Gastrocnemius medialis (tissue), 4 donors: ENCODE results near the gene KLHL42.

Experiments
- POLR2A ChIP-seq, 2 donors: fragments of 450-650 bp; IDR thresholded peaks; one replicate each; pipeline ENCODE4 v1.6.1; 2017; ENCODE audit warnings: antibody characterized with exemption in 2 of 2, mild to moderate bottlenecking in 2 of 2, moderate library complexity in 2 of 2
- TF ChIP-seq, protein P1 (sequence below), 5 experiments: fragments of 450-650 bp in 3 of 5; fragments of 200-600 bp in 2 of 5; sonication (generic) in 2 of 5; IDR thresholded peaks in 4 of 5; conservative IDR thresholded peaks in 1 of 5; 1 replicate in 4 of 5; 2 replicates in 1 of 5; pipeline ENCODE4 v1.5.1; 2016 to 2019; ENCODE audit warnings: antibody characterized with exemption in 5 of 5, mild to moderate bottlenecking in 3 of 5, moderate library complexity in 3 of 5

GRCh38 chr12:27843714-27844245, 63.7 kb downstream of the KLHL42 start:
- TF ChIP-seq, protein P1, sequence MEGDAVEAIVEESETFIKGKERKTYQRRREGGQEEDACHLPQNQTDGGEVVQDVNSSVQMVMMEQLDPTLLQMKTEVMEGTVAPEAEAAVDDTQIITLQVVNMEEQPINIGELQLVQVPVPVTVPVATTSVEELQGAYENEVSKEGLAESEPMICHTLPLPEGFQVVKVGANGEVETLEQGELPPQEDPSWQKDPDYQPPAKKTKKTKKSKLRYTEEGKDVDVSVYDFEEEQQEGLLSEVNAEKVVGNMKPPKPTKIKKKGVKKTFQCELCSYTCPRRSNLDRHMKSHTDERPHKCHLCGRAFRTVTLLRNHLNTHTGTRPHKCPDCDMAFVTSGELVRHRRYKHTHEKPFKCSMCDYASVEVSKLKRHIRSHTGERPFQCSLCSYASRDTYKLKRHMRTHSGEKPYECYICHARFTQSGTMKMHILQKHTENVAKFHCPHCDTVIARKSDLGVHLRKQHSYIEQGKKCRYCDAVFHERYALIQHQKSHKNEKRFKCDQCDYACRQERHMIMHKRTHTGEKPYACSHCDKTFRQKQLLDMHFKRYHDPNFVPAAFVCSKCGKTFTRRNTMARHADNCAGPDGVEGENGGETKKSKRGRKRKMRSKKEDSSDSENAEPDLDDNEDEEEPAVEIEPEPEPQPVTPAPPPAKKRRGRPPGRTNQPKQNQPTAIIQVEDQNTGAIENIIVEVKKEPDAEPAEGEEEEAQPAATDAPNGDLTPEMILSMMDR (IDR thresholded peaks at IDR 0.05 in 4 of 5, conservative IDR thresholded peaks at IDR 0.05 in 1 of 5) = no peak
- TF ChIP-seq POLR2A (IDR thresholded peaks at IDR 0.05) = no peak
